Keratinocyte (primary cell): ENCODE measurements around the gene CDK17. TPM values are rescaled to one million over a fixed set of nuclear protein-coding genes. Genes with fewer than 3 reads are reported as not detected.
A peak's percentile ranks its signal among the peaks of the same experiment; 100 is the strongest.

Source experiments
- DNase-seq: peaks from one replicate; pipeline ENCODE4 v3.0.0-alpha.2; 2011; ENCODE audit warnings: low read depth, missing footprints, low spot score
- FAIRE-seq: peaks from 2 replicates; lab custom pipeline; 2011; peaks lifted over from hg19 to GRCh38; lab: Jason Lieb, UNC
- H2AFZ ChIP-seq: 2 replicates; pipeline ENCODE4 v1.6.0; 2012; ENCODE audit warnings: low read length, control low read depth, inconsistent platforms; ENCODE audit not compliant: control insufficient read depth
- H3K27ac ChIP-seq: 2 replicates; pipeline ENCODE4 v1.5.1; 2011; ENCODE audit warnings: low read length; ENCODE audit not compliant: control insufficient read depth, insufficient read depth
- H3K27me3 ChIP-seq: 3 replicates; pipeline ENCODE4 v1.6.0; 2011; ENCODE audit warnings: low read length; ENCODE audit not compliant: control insufficient read depth, insufficient read depth; ENCODE audit errors: extremely low read depth
- H3K36me3 ChIP-seq, 2 experiments: 2 replicates in 1 of 2; 3 replicates in 1 of 2; pipeline ENCODE4 v1.5.1; 2011; ENCODE audit warnings: low read length in 2 of 2, mild to moderate bottlenecking in 1 of 2; ENCODE audit not compliant: control insufficient read depth in 2 of 2, insufficient read depth in 2 of 2; ENCODE audit errors: extremely low read depth in 1 of 2
- H3K4me1 ChIP-seq: 3 replicates; pipeline ENCODE4 v1.5.1; 2011; ENCODE audit warnings: low read length; ENCODE audit not compliant: control insufficient read depth, insufficient read depth; ENCODE audit errors: extremely low read depth
- H3K4me2 ChIP-seq: 3 replicates; pipeline ENCODE4 v1.6.0; 2011; ENCODE audit warnings: low read depth, low read length; ENCODE audit not compliant: control insufficient read depth, insufficient read depth; ENCODE audit errors: extremely low read depth
- H3K4me3 ChIP-seq, 3 experiments: fragments of 200-600 bp in 1 of 3; sonication (generic) in 1 of 3; 2 replicates in 2 of 3; 3 replicates in 1 of 3; pipeline ENCODE4 v1.5.1; 2011 to 2016; ENCODE audit warnings: low read length in 3 of 3, mild to moderate bottlenecking in 3 of 3, control low read depth in 2 of 3, inconsistent platforms in 1 of 3, low read depth in 1 of 3, mixed read lengths in 1 of 3, mixed run types in 1 of 3, moderate library complexity in 1 of 3; ENCODE audit not compliant: control insufficient read depth in 2 of 3, insufficient read depth in 2 of 3; ENCODE audit errors: extremely low read depth in 1 of 3
- H3K79me2 ChIP-seq: 2 replicates; pipeline ENCODE4 v1.6.0; 2012; ENCODE audit warnings: low read length; ENCODE audit not compliant: control insufficient read depth, insufficient read depth
- H3K9ac ChIP-seq: 3 replicates; pipeline ENCODE4 v1.6.0; 2011; ENCODE audit warnings: low read length; ENCODE audit not compliant: control insufficient read depth, insufficient read depth; ENCODE audit errors: extremely low read depth
- H3K9me1 ChIP-seq: 3 replicates; pipeline ENCODE4 v1.6.0; 2011; ENCODE audit warnings: low read length; ENCODE audit not compliant: control insufficient read depth, insufficient read depth; ENCODE audit errors: extremely low read depth
- H3K9me3 ChIP-seq: 2 replicates; pipeline ENCODE4 v1.5.1; 2012; ENCODE audit warnings: low read depth, low read length; ENCODE audit not compliant: control insufficient read depth
- H4K20me1 ChIP-seq: 3 replicates; pipeline ENCODE4 v1.6.0; 2011; ENCODE audit warnings: low read length; ENCODE audit not compliant: control insufficient read depth, insufficient read depth; ENCODE audit errors: extremely low read depth
- CTCF ChIP-seq, 3 experiments: IDR thresholded peaks in 1 of 3; conservative IDR thresholded peaks in 1 of 3; optimal IDR thresholded peaks in 1 of 3; 2 replicates in 2 of 3; 3 replicates in 1 of 3; pipeline versions ENCODE3 to v1.5.1; 2011; ENCODE audit warnings: low read length in 3 of 3, mild to moderate bottlenecking in 3 of 3, moderate library complexity in 2 of 3, control low read depth in 1 of 3, inconsistent platforms in 1 of 3; ENCODE audit not compliant: insufficient read depth in 2 of 3; ENCODE audit errors: extremely low read depth in 1 of 3
- EZH2 ChIP-seq: IDR thresholded peaks from one replicate; pipeline ENCODE4 v1.6.1; 2012; ENCODE audit warnings: inconsistent platforms, mild to moderate bottlenecking, low read length, moderate library complexity
- dilution Hi-C: fragments of 300-500 bp; cut with MboI; formaldehyde crosslinking; loops from one replicate; pipeline ENCODE4 v1.7.0; 2020; ENCODE audit warnings: low sequenced_read_pairs; ENCODE audit not compliant: extremely low pct_ligation_motif_present
- polyA plus RNA-seq, 5 experiments: library from polyadenylated mRNA; depleted of rRNA in 3 of 5; stranded (reverse) in 3 of 5; stranded (forward) in 1 of 5; unstranded in 1 of 5; fragments of >200 nt; gene quantifications; 1 replicate in 1 of 5; 2 replicates in 3 of 5; 3 replicates in 1 of 5; pipeline versions ENCODE4 v1.2.1 to v1.2.3, GENCODE V29; 2011 to 2012; ENCODE audit warnings: missing spikeins in 2 of 5, low read depth in 1 of 5, low replicate concordance in 1 of 5

CDK17 gene
- polyA plus RNA-seq, 1 donor (not counting 4 experiments of a cell fraction or from before 2014, with no cell fraction given), result 33.0 TPM

GRCh38 chr12:96338852-96339471 lies 61.3 kb downstream of the CDK17 start:
- Histone ChIP-seq H3K9me3 (no peaks in the 10 kb centered on the region), H3K9me1 (no peaks in the 10 kb centered on the region), H3K4me3 (no peak overlapping the region), H3K4me1 (no peaks in the 10 kb centered on the region), H4K20me1 (peaks cover 11% of the 10 kb centered on the region), H3K27me3 (no peaks in the 10 kb centered on the region), H3K79me2 (peaks cover 89% of the 10 kb centered on the region), H3K4me2 (no peak overlapping the region), H3K9ac (no peak overlapping the region), H3K36me3 (peaks cover 2% of the 10 kb centered on the region in 2 experiments), H3K27ac (no peak overlapping the region), H2AFZ (no peak overlapping the region)
- FAIRE-seq (peak; percentile 13), DNase-seq (no peak)
- no peak for TF ChIP-seq EZH2
- no peak for TF ChIP-seq CTCF (optimal IDR thresholded peaks at IDR 0.05 in 1 of 3, IDR thresholded peaks at IDR 0.05 in 1 of 3, conservative IDR thresholded peaks at IDR 0.05 in 1 of 3; ENCODE audit: extremely low read depth in 1 of 3, insufficient read depth in 2 of 3, low read length in 3 of 3)
- dilution Hi-C loops, result no loop called here

GRCh38 chr12:96337953-96338352 lies 62.3 kb downstream of the CDK17 start:
- dilution Hi-C loops, result no loop called here
- peaks cover 6% of the 10 kb centered on the region for H4K20me1 ChIP-seq
- no peaks in the 10 kb centered on the region for H3K27me3 ChIP-seq
- H3K4me2 ChIP-seq, result no peak overlapping the region
- DNase-seq, result no peak
- no peak overlapping the region for H2AFZ ChIP-seq
- H3K4me3 ChIP-seq, result no peak overlapping the region
- H3K9me1 ChIP-seq, result no peaks in the 10 kb centered on the region
- no peak overlapping the region for H3K9ac ChIP-seq
- TF ChIP-seq CTCF (optimal IDR thresholded peaks at IDR 0.05 in 1 of 3, IDR thresholded peaks at IDR 0.05 in 1 of 3, conservative IDR thresholded peaks at IDR 0.05 in 1 of 3; ENCODE audit: extremely low read depth in 1 of 3, insufficient read depth in 2 of 3, low read length in 3 of 3) (no peak), EZH2 (no peak)
- no peak overlapping the region for H3K27ac ChIP-seq
- no peaks in the 10 kb centered on the region for H3K4me1 ChIP-seq
- no peaks in the 10 kb centered on the region for H3K9me3 ChIP-seq
- FAIRE-seq, result no peak
- H3K36me3 ChIP-seq, result peaks cover 0 to 2% of the 10 kb centered on the region in 2 experiments
- peaks cover 83% of the 10 kb centered on the region for H3K79me2 ChIP-seq
